GM13976 (cell line): ENCODE measurements around the gene GSTT2.
"Not testable (repeated sequence)": the region's sequence is repeated elsewhere in the genome, so short reads cannot be mapped to it uniquely, and the experiment has no call there.

Experiments
- DNase-seq: peaks from one replicate; pipeline ENCODE4 v3.0.0; 2012; ENCODE audit warnings: low spot score
- CTCF ChIP-seq: IDR thresholded peaks from 2 replicates; pipeline ENCODE4 v1.5.1; 2012; ENCODE audit warnings: borderline replicate concordance, mild to moderate bottlenecking; ENCODE audit not compliant: insufficient read depth; ENCODE audit errors: extremely low read depth, missing control alignments, control extremely low read depth
- in situ Hi-C: fragments of 300-500 bp; cut with MboI; formaldehyde crosslinking; loops from one replicate; pipeline ENCODE4 v1.12.0; 2022; ENCODE audit warnings: low sequenced_read_pairs, mixed read lengths, inconsistent platforms; ENCODE audit not compliant: unreplicated experiment

GSTT2 gene

GRCh38 chr22:23956301-23956900 is 23.5 kb upstream of the GSTT2 start:
- in situ Hi-C loops = not testable (repeated sequence)
- DNase-seq = peak; percentile 70
- TF ChIP-seq CTCF = peak; percentile 94

GRCh38 chr22:23961084-23961771 is 18.7 kb upstream of the GSTT2 start, which contains the start of gene GSTT2B:
GSTT2B (minus strand) TSS chr22:23961195; CDS start chr22:23961131, 64 bp downstream.
- in situ Hi-C loops, DNase-seq: not testable (repeated sequence)

- DNase-seq, in situ Hi-C loops: not testable (repeated sequence)
Observed at GRCh38 chr22:23966094-23966493, 13.8 kb upstream of the GSTT2 start.

GRCh38 chr22:23966568-23966967 is 13.4 kb upstream of the GSTT2 start, which contains the start of gene DDTL:
DDTL (plus strand) TSS chr22:23966888; CDS start chr22:23966915, 27 bp downstream.
- in situ Hi-C loops, DNase-seq: not testable (repeated sequence)

- TF ChIP-seq CTCF = no peak
- in situ Hi-C loops = no loop called here
- no peak for DNase-seq
Observed at GRCh38 chr22:23969071-23969470, 10.9 kb upstream of the GSTT2 start.

- DNase-seq = no peak
- no peak for TF ChIP-seq CTCF
- in situ Hi-C loops = no loop called here
Observed at GRCh38 chr22:23970201-23970641, 9.7 kb upstream of the GSTT2 start.

- DNase-seq = no peak
- in situ Hi-C loops = no loop called here
- TF ChIP-seq CTCF = no peak
Observed at GRCh38 chr22:23970816-23971486, 9.0 kb upstream of the GSTT2 start.

- DNase-seq, in situ Hi-C loops: not testable (repeated sequence)
Observed at GRCh38 chr22:23971927-23972326, 8.0 kb upstream of the GSTT2 start.

GRCh38 chr22:23974345-23974744 is 5.6 kb upstream of the GSTT2 start, which contains the start of gene DDT:
DDT (minus strand) TSS chr22:23974441; CDS start chr22:23974414, 27 bp downstream.
- DNase-seq, in situ Hi-C loops: not testable (repeated sequence)

GRCh38 chr22:23974836-23975352 is 5.0 kb upstream of the GSTT2 start:
- DNase-seq, in situ Hi-C loops: not testable (repeated sequence)

GRCh38 chr22:23977304-23977703 is 2.6 kb upstream of the GSTT2 start:
- in situ Hi-C loops, DNase-seq: not testable (repeated sequence)

GRCh38 chr22:23980567-23980966 is 633 bp downstream of the GSTT2 start:
- in situ Hi-C loops, DNase-seq: not testable (repeated sequence)
